Natural killer cell (primary cell): Measurements from ENCODE around the gene AXIN2. TPM values are rescaled to one million over a fixed set of nuclear protein-coding genes. Genes with fewer than 3 reads are reported as not detected.

ENCODE experiments used
- ATAC-seq, 3 donors: fragments of 150-1000 bp in 2 of 3; fragments of 200-7000 bp in 1 of 3; cut with Tn5 transposase; 1 replicate in 1 of 3; 2 replicates in 2 of 3; pipeline ENCODE4 v1.10.0; 2021; ENCODE audit warnings: mild to moderate bottlenecking in 2 of 3, moderate library complexity in 2 of 3
- DNase-seq, 2 donors: peaks; one replicate each; pipeline versions ENCODE4 v3.0.0 to v3.0.0-alpha.2; 2013 to 2021; ENCODE audit warnings: mixed read lengths in 1 of 2
- H3K27ac ChIP-seq: one replicate; pipeline ENCODE4 v1.5.1; 2013; ENCODE audit warnings: mild to moderate bottlenecking, low read length
- H3K27me3 ChIP-seq: one replicate; pipeline ENCODE4 v1.6.1; 2013; ENCODE audit warnings: low read length; ENCODE audit not compliant: control insufficient read depth, insufficient read depth
- H3K36me3 ChIP-seq: one replicate; pipeline ENCODE4 v1.6.1; 2013; ENCODE audit warnings: low read length; ENCODE audit not compliant: control insufficient read depth, insufficient read depth
- H3K4me1 ChIP-seq: one replicate; pipeline ENCODE4 v1.6.1; 2013; ENCODE audit warnings: low read length; ENCODE audit not compliant: control insufficient read depth, insufficient read depth
- H3K4me3 ChIP-seq: one replicate; pipeline ENCODE4 v1.5.1; 2013; ENCODE audit warnings: low read length
- H3K9me3 ChIP-seq: one replicate; pipeline ENCODE4 v1.6.1; 2013; ENCODE audit warnings: low read length; ENCODE audit not compliant: control insufficient read depth, insufficient read depth
- H3K27ac Mint-ChIP-seq, 2 donors: one replicate each; pipeline ENCODE4 v1.8.0; 2022; ENCODE audit warnings: mild to moderate bottlenecking in 2 of 2, mixed read lengths in 2 of 2, moderate library complexity in 1 of 2
- H3K27me3 Mint-ChIP-seq, 2 donors: one replicate each; pipeline ENCODE4 v1.8.0; 2022; ENCODE audit warnings: low read depth in 2 of 2, mixed read lengths in 2 of 2
- H3K36me3 Mint-ChIP-seq: one replicate; pipeline ENCODE4 v1.8.0; 2022; ENCODE audit warnings: mixed read lengths
- H3K4me1 Mint-ChIP-seq, 2 donors: one replicate each; pipeline ENCODE4 v1.8.0; 2022; ENCODE audit warnings: mixed read lengths in 2 of 2
- H3K4me3 Mint-ChIP-seq: one replicate; pipeline ENCODE4 v1.8.0; 2022; ENCODE audit warnings: mild to moderate bottlenecking, moderate library complexity, mixed read lengths
- H3K9me3 Mint-ChIP-seq, 2 donors: one replicate each; pipeline ENCODE4 v1.8.0; 2022; ENCODE audit warnings: mixed read lengths in 2 of 2
- CTCF ChIP-seq: fragments of 200-600 bp; IDR thresholded peaks from one replicate; pipeline ENCODE4 v1.8.0; 2022; ENCODE audit warnings: antibody characterized with exemption
- WGBS: methylation state at CpG from one replicate; pipeline ENCODE4 v1.1.7; 2013; ENCODE audit warnings: missing lambda C conversion rate; ENCODE audit not compliant: insufficient coverage; 5-methylcytosine and 5-hydroxymethylcytosine counted together
- intact Hi-C: fragments of 100-400 bp; cut with micrococcal nuclease; formaldehyde crosslinking; loops from one replicate; pipeline ENCODE4 v1.14.2; 2022
- total RNA-seq, 4 donors: library from RNA; stranded (reverse); fragments of 120-200 nt in 1 of 4; gene quantifications; one replicate each; pipeline versions ENCODE4 v1.2.3 to v1.2.4, GENCODE V29; 2013 to 2022

Gene AXIN2
- total RNA-seq, 3 donors from 2014 or later (not counting 1 experiment from before 2014, with no cell fraction given), result 1.3 to 4.1 (median 1.7) TPM

GRCh38 chr17:65522751-65523404 is 38.6 kb downstream of the AXIN2 start:
- 92% methylated on average over 14 of the region's 14 CpGs for whole genome bisulfite sequencing
- Mint-ChIP-seq H3K9me3 (no peaks in the 10 kb centered on the region), H3K36me3 (no peaks in the 10 kb centered on the region), H3K4me1 (peaks cover 15 to 24% of the 10 kb centered on the region in 2 donors), H3K4me3 (no peak overlapping the region), H3K27me3 (peaks cover 12 to 18% of the 10 kb centered on the region in 2 donors), H3K27ac (no peak overlapping the region)
- no peak overlapping the region for H3K27ac ChIP-seq
- no peaks in the 10 kb centered on the region for H3K36me3 ChIP-seq
- intact Hi-C loops, result no loop called here
- no peak for ATAC-seq
- no peaks in the 10 kb centered on the region for H3K9me3 ChIP-seq
- no peak overlapping the region for H3K4me3 ChIP-seq
- DNase-seq, result peak in 1 of 2 donors; percentile 25
- TF ChIP-seq CTCF, result no peak
- no peaks in the 10 kb centered on the region for H3K27me3 ChIP-seq
- peaks cover 19% of the 10 kb centered on the region for H3K4me1 ChIP-seq

- WGBS, result 71% methylated on average over 3 of the region's 3 CpGs
- peaks cover 24 to 30% of the 10 kb centered on the region in 2 donors for H3K27me3 Mint-ChIP-seq
Measured at GRCh38 chr17:65519462-65519861, 42.0 kb downstream of the AXIN2 start.

GRCh38 chr17:65518256-65518655 is 43.2 kb downstream of the AXIN2 start:
- Mint-ChIP-seq H3K27ac (no peak overlapping the region), H3K4me1 (peaks cover 3 to 11% of the 10 kb centered on the region in 2 donors), H3K4me3 (no peak overlapping the region), H3K36me3 (no peaks in the 10 kb centered on the region), H3K27me3 (peaks cover 23 to 24% of the 10 kb centered on the region in 2 donors), H3K9me3 (no peaks in the 10 kb centered on the region)
- intact Hi-C loops, result no loop called here
- no peak for ATAC-seq
- no peak for DNase-seq
- Histone ChIP-seq H3K4me1 (peaks cover 9% of the 10 kb centered on the region), H3K4me3 (no peak overlapping the region), H3K27me3 (no peaks in the 10 kb centered on the region), H3K9me3 (no peaks in the 10 kb centered on the region), H3K27ac (no peak overlapping the region), H3K36me3 (no peaks in the 10 kb centered on the region)
- 90% methylated on average over 2 of the region's 2 CpGs for WGBS
- TF ChIP-seq CTCF, result no peak

More at GRCh38 chr17:65519462-65519861, 42.0 kb downstream of the AXIN2 start:
- no peak for TF ChIP-seq CTCF
- Mint-ChIP-seq H3K9me3 (no peaks in the 10 kb centered on the region), H3K36me3 (no peaks in the 10 kb centered on the region), H3K4me1 (peaks cover 15 to 23% of the 10 kb centered on the region in 2 donors), H3K4me3 (no peak overlapping the region), H3K27ac (no peak overlapping the region)
- DNase-seq (no peak), ATAC-seq (no peak)
- H3K36me3 ChIP-seq, result no peaks in the 10 kb centered on the region
- no peak overlapping the region for H3K4me3 ChIP-seq
- H3K4me1 ChIP-seq, result peaks cover 19% of the 10 kb centered on the region
- H3K9me3 ChIP-seq, result no peaks in the 10 kb centered on the region
- no peaks in the 10 kb centered on the region for H3K27me3 ChIP-seq
- no peak overlapping the region for H3K27ac ChIP-seq
- intact Hi-C loops, result no loop called here
